H1 (cell line): ENCODE data around the gene OR2J2. TPM values are rescaled to one million over a fixed set of nuclear protein-coding genes. Genes with fewer than 3 reads are reported as not detected.

Experiments
- CTCF ChIA-PET: fragments of 300-600 bp; sonication (Branson Sonifier 250); formaldehyde crosslinking; loops from one replicate; lab custom pipeline; 2021; ENCODE audit not compliant: partially characterized antibody; lab: Charles Lee
- POLR2A ChIA-PET: fragments of 300-600 bp; sonication (Branson Sonifier 250); formaldehyde crosslinking; loops from one replicate; lab custom pipeline; 2021; ENCODE audit warnings: inconsistent platforms; ENCODE audit not compliant: partially characterized antibody; lab: Charles Lee
- DNase-seq, 2 experiments: peaks; one replicate each; pipeline versions ENCODE4 v3.0.0 to v3.0.0-alpha.2; 2010 to 2022; ENCODE audit warnings: low spot score in 2 of 2, low read depth in 1 of 2, mixed read lengths in 1 of 2
- FAIRE-seq: peaks from 2 replicates; lab custom pipeline; 2011; peaks lifted over from hg19 to GRCh38; lab: Jason Lieb, UNC
- H2AFZ ChIP-seq: 2 replicates; pipeline ENCODE4 v1.8.1; 2012; ENCODE audit warnings: low read length, inconsistent platforms
- H2AK5ac ChIP-seq: 2 replicates; pipeline ENCODE4 v1.6.1; 2013; ENCODE audit warnings: low read depth, low read length
- H2BK120ac ChIP-seq: replicated peaks from 2 replicates; pipeline ENCODE3; 2013; ENCODE audit warnings: low read depth, low read length, inconsistent platforms
- H2BK12ac ChIP-seq: 2 replicates; pipeline ENCODE4 v1.6.1; 2013; ENCODE audit warnings: low read depth, low read length
- H2BK15ac ChIP-seq: 2 replicates; pipeline ENCODE4 v1.6.1; 2013; ENCODE audit warnings: low read length
- H2BK20ac ChIP-seq: 2 replicates; pipeline ENCODE4 v1.6.1; 2013; ENCODE audit warnings: low read length
- H2BK5ac ChIP-seq: 2 replicates; pipeline ENCODE4 v1.6.1; 2013; ENCODE audit warnings: low read depth, low read length
- H3K14ac ChIP-seq: 2 replicates; pipeline ENCODE4 v1.6.1; 2013; ENCODE audit warnings: inconsistent platforms; ENCODE audit not compliant: insufficient read length
- H3K18ac ChIP-seq: 2 replicates; pipeline ENCODE4 v1.6.1; 2013; ENCODE audit warnings: low read length; ENCODE audit errors: extremely low read depth
- H3K23ac ChIP-seq: 2 replicates; pipeline ENCODE4 v1.6.1; 2013; ENCODE audit warnings: inconsistent platforms; ENCODE audit not compliant: insufficient read length
- H3K23me2 ChIP-seq: 2 replicates; pipeline ENCODE4 v1.6.1; 2013; ENCODE audit warnings: low read depth, low read length
- H3K27ac ChIP-seq: 2 replicates; pipeline ENCODE4 v1.6.1; 2011; ENCODE audit warnings: low read depth, low read length, inconsistent platforms
- H3K27me3 ChIP-seq, 4 experiments: replicated peaks in 1 of 4; 1 replicate in 1 of 4; 2 replicates in 3 of 4; pipeline versions ENCODE4 v1.6.1 to v1.8.1; 2011 to 2013; ENCODE audit warnings: low read length in 3 of 4, mild to moderate bottlenecking in 3 of 4, inconsistent platforms in 2 of 4, mixed read lengths in 2 of 4, moderate library complexity in 1 of 4; ENCODE audit not compliant: control insufficient read depth in 3 of 4, insufficient read depth in 3 of 4; ENCODE audit errors: extremely low read depth in 1 of 4
- H3K36me3 ChIP-seq, 4 experiments: 2 replicates each; pipeline versions ENCODE4 v1.6.1 to v1.8.1; 2011 to 2013; ENCODE audit warnings: mild to moderate bottlenecking in 4 of 4, low read length in 3 of 4, moderate library complexity in 2 of 4, control low read depth in 1 of 4, inconsistent platforms in 1 of 4; ENCODE audit not compliant: insufficient read depth in 4 of 4, control insufficient read depth in 2 of 4
- H3K4ac ChIP-seq: replicated peaks from 2 replicates; pipeline ENCODE3; 2013; ENCODE audit warnings: low read length, low read depth, mixed read lengths, inconsistent platforms; ENCODE audit not compliant: insufficient read length
- H3K4me1 ChIP-seq, 4 experiments: replicated peaks in 1 of 4; 1 replicate in 1 of 4; 2 replicates in 3 of 4; pipeline versions ENCODE4 v1.6.1 to v1.8.1; 2011 to 2013; ENCODE audit warnings: low read length in 3 of 4, inconsistent platforms in 2 of 4, mixed read lengths in 1 of 4; ENCODE audit not compliant: insufficient read depth in 4 of 4, control insufficient read depth in 3 of 4
- H3K4me2 ChIP-seq, 2 experiments: 2 replicates each; pipeline versions ENCODE4 v1.6.1 to v1.8.1; 2011 to 2013; ENCODE audit warnings: low read depth in 2 of 2, low read length in 2 of 2, control low read depth in 1 of 2, inconsistent platforms in 1 of 2, mild to moderate bottlenecking in 1 of 2; ENCODE audit not compliant: insufficient read depth in 1 of 2
- H3K4me3 ChIP-seq, 4 experiments: fragments of 200-600, 300-600 bp in 1 of 4; sonication (generic), shearing (Covaris generic), sonication (Bioruptor Twin) in 1 of 4; 2 replicates each; pipeline versions ENCODE4 v1.5.1 to v1.8.1; 2011 to 2016; ENCODE audit warnings: low read length in 4 of 4, low read depth in 3 of 4, control low read depth in 2 of 4, inconsistent platforms in 2 of 4, mild to moderate bottlenecking in 2 of 4, mixed read lengths in 1 of 4, moderate library complexity in 1 of 4; ENCODE audit not compliant: insufficient read depth in 2 of 4; ENCODE audit errors: extremely low read depth in 1 of 4
- H3K56ac ChIP-seq: replicated peaks from 2 replicates; pipeline ENCODE3; 2013; ENCODE audit warnings: low read depth, mild to moderate bottlenecking, mixed read lengths, low read length, inconsistent platforms; ENCODE audit not compliant: insufficient read length
- H3K79me1 ChIP-seq: 2 replicates; pipeline ENCODE4 v1.6.1; 2013; ENCODE audit warnings: low read depth, low read length, control low read depth
- H3K79me2 ChIP-seq, 2 experiments: 2 replicates each; pipeline versions ENCODE4 v1.6.1 to v1.8.1; 2012 to 2013; ENCODE audit warnings: low read length in 2 of 2, mild to moderate bottlenecking in 2 of 2, inconsistent platforms in 1 of 2; ENCODE audit not compliant: insufficient read depth in 2 of 2, control insufficient read depth in 1 of 2
- H3K9ac ChIP-seq, 4 experiments: replicated peaks in 1 of 4; 1 replicate in 1 of 4; 2 replicates in 3 of 4; pipeline versions ENCODE4 v1.6.1 to v1.8.1; 2011 to 2013; ENCODE audit warnings: low read depth in 3 of 4, low read length in 3 of 4, control low read depth in 2 of 4, mild to moderate bottlenecking in 2 of 4, moderate library complexity in 2 of 4, inconsistent platforms in 1 of 4; ENCODE audit errors: extremely low read depth in 1 of 4
- H3K9me3 ChIP-seq, 2 experiments: 2 replicates each; pipeline versions ENCODE4 v1.6.1 to v1.8.1; 2012 to 2013; ENCODE audit warnings: mild to moderate bottlenecking in 2 of 2, moderate library complexity in 2 of 2, control low read depth in 1 of 2, inconsistent platforms in 1 of 2, low read depth in 1 of 2, low read length in 1 of 2, mixed read lengths in 1 of 2; ENCODE audit not compliant: insufficient read depth in 2 of 2
- H4K20me1 ChIP-seq, 2 experiments: replicated peaks in 1 of 2; 2 replicates each; pipeline versions ENCODE3 to v1.8.1; 2011 to 2013; ENCODE audit warnings: inconsistent platforms in 2 of 2, low read length in 2 of 2, mild to moderate bottlenecking in 1 of 2; ENCODE audit not compliant: insufficient read depth in 2 of 2, control insufficient read depth in 1 of 2
- H4K5ac ChIP-seq: 2 replicates; pipeline ENCODE4 v1.6.1; 2013; ENCODE audit warnings: low read length, low read depth, mixed read lengths, inconsistent platforms; ENCODE audit not compliant: insufficient read length
- H4K8ac ChIP-seq: 2 replicates; pipeline ENCODE4 v1.8.0; 2013; ENCODE audit warnings: mild to moderate bottlenecking, moderate library complexity, low read length, inconsistent platforms; ENCODE audit not compliant: insufficient read depth; ENCODE audit errors: extremely low read depth
- H4K91ac ChIP-seq: replicated peaks from 2 replicates; pipeline ENCODE3; 2013; ENCODE audit warnings: low read length, mixed read lengths, inconsistent platforms; ENCODE audit not compliant: insufficient read length
- ASH2L ChIP-seq: fragments of 200-600, 300-600 bp; sonication (generic); IDR thresholded peaks from one replicate; pipeline ENCODE4 v1.7.1; 2017; ENCODE audit warnings: low read length
- BRCA1 ChIP-seq: IDR thresholded peaks from 2 replicates; pipeline ENCODE4 v1.6.1; 2012; ENCODE audit warnings: low read depth, low read length, improper control_type of control experiment
- CBX8 ChIP-seq: fragments of 300-800, 300-1000 bp; sonication (generic); IDR thresholded peaks from 2 replicates; pipeline ENCODE4 v1.7.1; 2016; ENCODE audit warnings: low read depth, low read length, borderline replicate concordance
- PHF8 ChIP-seq: fragments of 200-600 bp; sonication (generic); conservative IDR thresholded peaks from 2 replicates; pipeline ENCODE4 v1.7.1; 2012; ENCODE audit warnings: low read depth, mild to moderate bottlenecking, inconsistent platforms, low read length, moderate library complexity
- RNF2 ChIP-seq: fragments of 200-900, 300-1000 bp; sonication (generic); IDR thresholded peaks from 2 replicates; pipeline ENCODE4 v1.7.1; 2016; ENCODE audit warnings: borderline replicate concordance, low read depth, mild to moderate bottlenecking, antibody characterized with exemption, low read length; ENCODE audit not compliant: poor library complexity, severe bottlenecking; ENCODE audit errors: missing control alignments
- WGBS, 2 experiments: shearing (Covaris generic) in 1 of 2; methylation state at CpG; one replicate each; pipeline versions ENCODE4 v1.1.6 to v1.1.7; 2013 to 2015; ENCODE audit warnings: low lambda C conversion rate in 2 of 2, mixed read lengths in 2 of 2, inconsistent platforms in 1 of 2, low coverage in 1 of 2, missing lambda C conversion rate in 1 of 2; ENCODE audit not compliant: insufficient replicate concordance in 2 of 2, insufficient coverage in 1 of 2, insufficient read length in 1 of 2; ENCODE audit errors: extremely low coverage in 1 of 2, missing lambda C conversion rate in 1 of 2; 5-methylcytosine and 5-hydroxymethylcytosine counted together
- polyA plus RNA-seq, 7 experiments: library from polyadenylated mRNA; depleted of rRNA in 3 of 7; stranded (reverse) in 5 of 7; unstranded in 2 of 7; fragments of >200 nt in 5 of 7; fragments of 200-250 nt in 2 of 7; gene quantifications; 1 replicate in 5 of 7; 2 replicates in 1 of 7; 4 replicates in 1 of 7; pipeline versions ENCODE4 v1.2.1 to v1.2.3, GENCODE V29; 2011 to 2013; ENCODE audit warnings: missing spikeins in 2 of 7, mixed read lengths in 2 of 7
- total RNA-seq: library from RNA; stranded (reverse); fragmentation: NEBNext Ultra II Directional; extraction: Animal tissue kit (Norgen Biotek cat#: 25700); gene quantifications from 2 replicates; pipeline ENCODE4 v1.2.1, GENCODE V29; 2021

The OR2J2 gene
- total and polyA plus RNA-seq, 2 of the 8 experiments (the other 6 are each of a cell fraction or from before 2014, with no cell fraction given): not detected

- Histone ChIP-seq H3K23ac (no peak overlapping the region), H3K27me3 (no peaks in the 10 kb centered on the region), H2AK5ac (no peak overlapping the region), H4K91ac (no peak overlapping the region), H3K4me1 (no peaks in the 10 kb centered on the region), H2BK120ac (no peak overlapping the region), H2AFZ (no peak overlapping the region), H3K79me2 (no peaks in the 10 kb centered on the region), H3K56ac (no peak overlapping the region), H3K36me3 (no peaks in the 10 kb centered on the region), H3K4me2 (no peak overlapping the region), H2BK5ac (no peak overlapping the region), H4K5ac (no peak overlapping the region), H2BK20ac (no peak overlapping the region), H2BK15ac (no peak overlapping the region), H2BK12ac (no peak overlapping the region), H3K9me3 (no peaks in the 10 kb centered on the region), H3K14ac (no peak overlapping the region), H3K79me1 (no peaks in the 10 kb centered on the region), H4K8ac (no peak overlapping the region), H3K23me2 (no peaks in the 10 kb centered on the region; the same call in 1 of the 2 replicates), H3K9ac (no peak overlapping the region), H3K4ac (no peak overlapping the region), H3K18ac (no peak overlapping the region), H4K20me1 (no peaks in the 10 kb centered on the region), H3K27ac (no peak overlapping the region), H3K4me3 (no peak overlapping the region)
- ChIA-PET CTCF (interaction anchor here (0.9 kb wide), 1 partner anchor 13 kb away, joined by 3 read pairs; no protein-coding TSS in a partner anchor), POLR2A (no interaction called here)
- FAIRE-seq (no peak), DNase-seq (no peak)
- WGBS, 2 experiments: 91% methylated on average over 4 of the region's 4 CpGs; no CpG with 5 or more reads in 1 of the 2 experiments
- TF ChIP-seq ASH2L (no peak), CBX8 (no peak), RNF2 (no peak), PHF8 (no peak), BRCA1 (no peak)
Observed at GRCh38 chr6:29130644-29131043, 40.1 kb upstream of the OR2J2 start.
